Small intestine (tissue), 7 donors: Measurements from ENCODE around the gene SH3RF3. TPM values are rescaled to one million over a fixed set of nuclear protein-coding genes. Genes with fewer than 3 reads are reported as not detected.

Experiments used
- DNase-seq, 2 donors: peaks; one replicate each; pipeline versions ENCODE4 v3.0.0 to v3.0.0-alpha.2; 2013
- FAIRE-seq: peaks from 2 replicates; lab custom pipeline; 2012; peaks lifted over from hg19 to GRCh38; lab: Jason Lieb, UNC
- H3K27ac ChIP-seq, 3 donors: one replicate each; pipeline ENCODE4 v1.5.1; 2013; ENCODE audit warnings: low read length in 2 of 3, mild to moderate bottlenecking in 2 of 3, control low read depth in 1 of 3, inconsistent platforms in 1 of 3, low read depth in 1 of 3, moderate library complexity in 1 of 3
- H3K27me3 ChIP-seq, 3 donors: one replicate each; pipeline ENCODE4 v1.6.1; 2013; ENCODE audit warnings: low read length in 3 of 3, inconsistent platforms in 1 of 3; ENCODE audit not compliant: control insufficient read depth in 3 of 3, insufficient read depth in 3 of 3
- H3K36me3 ChIP-seq, 3 donors: one replicate each; pipeline ENCODE4 v1.6.1; 2013; ENCODE audit warnings: low read length in 3 of 3, inconsistent platforms in 1 of 3, low read depth in 1 of 3, mild to moderate bottlenecking in 1 of 3, moderate library complexity in 1 of 3; ENCODE audit not compliant: control insufficient read depth in 3 of 3, insufficient read depth in 2 of 3
- H3K4me1 ChIP-seq, 3 donors: one replicate each; pipeline ENCODE4 v1.6.1; 2013; ENCODE audit warnings: low read length in 2 of 3, inconsistent platforms in 1 of 3, low read depth in 1 of 3, mild to moderate bottlenecking in 1 of 3, moderate library complexity in 1 of 3; ENCODE audit not compliant: control insufficient read depth in 3 of 3, insufficient read depth in 2 of 3
- H3K4me3 ChIP-seq, 3 donors: one replicate each; pipeline ENCODE4 v1.5.1; 2013; ENCODE audit warnings: low read length in 3 of 3, control low read depth in 1 of 3, inconsistent platforms in 1 of 3, low read depth in 1 of 3, mild to moderate bottlenecking in 1 of 3, moderate library complexity in 1 of 3
- H3K9me3 ChIP-seq, 2 donors: one replicate each; pipeline ENCODE4 v1.6.1; 2013; ENCODE audit warnings: low read depth in 1 of 2, low read length in 1 of 2; ENCODE audit not compliant: control insufficient read depth in 2 of 2, insufficient read depth in 1 of 2
- WGBS, 3 donors: extraction: QIAGEN DNeasy Blood & Tissue Kit; methylation state at CpG; one replicate each; pipeline ENCODE4 v1.1.7; 2013; 5-methylcytosine and 5-hydroxymethylcytosine counted together
- polyA plus RNA-seq, 4 donors: library from polyadenylated mRNA; stranded (reverse) in 3 of 4; unstranded in 1 of 4; fragments of 200-250 nt in 3 of 4; fragments of 120-200 nt in 1 of 4; gene quantifications; one replicate each; pipeline versions ENCODE4 v1.2.1 to v1.2.3, GENCODE V29; 2013
- donor health status: healthy with polysubstance abuse.
- donor health status: control.
- donor health status: control.
- donor health status: Bipolar disorder and iron deficiency.
- donor health status: healthy.

SH3RF3 gene
- polyA plus RNA-seq, 4 donors: 0.22 to 3.9 (median 1.2) TPM

- no peaks in the 10 kb centered on the region for H3K27me3 ChIP-seq
- peaks cover 0 to 6% of the 10 kb centered on the region in 2 donors for H3K9me3 ChIP-seq
- H3K36me3 ChIP-seq: no peaks in the 10 kb centered on the region
- no peaks in the 10 kb centered on the region for H3K4me1 ChIP-seq
- FAIRE-seq (no peak), DNase-seq (no peak)
- no peak overlapping the region for H3K27ac ChIP-seq
- no peak overlapping the region for H3K4me3 ChIP-seq
- WGBS, 3 donors: 88 to 91% (median 90%) methylated on average over 22 of the region's 22 CpGs
These were observed 225.1 kb downstream of the SH3RF3 start for GRCh38 chr2:109353806-109354745.

- no peak for FAIRE-seq
- no peaks in the 10 kb centered on the region for H3K4me1 ChIP-seq
- WGBS, 3 donors: 77 to 88% (median 78%) methylated on average over 8 of the region's 8 CpGs
These were observed 226.3 kb downstream of the SH3RF3 start for GRCh38 chr2:109355192-109355843.

GRCh38 chr2:109356324-109357035, 227.5 kb downstream of the SH3RF3 start:
- Histone ChIP-seq H3K4me3 (no peak overlapping the region), H3K27me3 (no peaks in the 10 kb centered on the region), H3K36me3 (no peaks in the 10 kb centered on the region), H3K4me1 (no peaks in the 10 kb centered on the region), H3K27ac (no peak overlapping the region), H3K9me3 (peaks cover 0 to 8% of the 10 kb centered on the region in 2 donors)
- FAIRE-seq (no peak), DNase-seq (no peak)
- WGBS, 3 donors: 87 to 92% (median 89%) methylated on average over 7 of the region's 7 CpGs

More at GRCh38 chr2:109355192-109355843, 226.3 kb downstream of the SH3RF3 start:
- DNase-seq: no peak
- Histone ChIP-seq H3K27me3 (no peaks in the 10 kb centered on the region), H3K4me3 (no peak overlapping the region), H3K27ac (no peak overlapping the region), H3K9me3 (peaks cover 0 to 8% of the 10 kb centered on the region in 2 donors), H3K36me3 (no peaks in the 10 kb centered on the region)

GRCh38 chr2:109364217-109364616, 235.2 kb downstream of the SH3RF3 start:
- H3K27me3 ChIP-seq: no peaks in the 10 kb centered on the region
- H3K9me3 ChIP-seq: peaks cover 0 to 2% of the 10 kb centered on the region in 2 donors
- DNase-seq (no peak), FAIRE-seq (no peak)
- H3K4me1 ChIP-seq: no peaks in the 10 kb centered on the region
- 84 to 87% (median 86%) methylated on average over 4 of the region's 4 CpGs for WGBS, 3 donors
- H3K36me3 ChIP-seq: no peaks in the 10 kb centered on the region
- H3K4me3 ChIP-seq: no peak overlapping the region
- H3K27ac ChIP-seq: no peak overlapping the region

- DNase-seq (no peak), FAIRE-seq (no peak)
- Histone ChIP-seq H3K27me3 (no peaks in the 10 kb centered on the region), H3K9me3 (no peaks in the 10 kb centered on the region), H3K4me3 (no peak overlapping the region), H3K27ac (no peak overlapping the region), H3K36me3 (no peaks in the 10 kb centered on the region), H3K4me1 (no peaks in the 10 kb centered on the region)
- WGBS, 3 donors: 63 to 65% (median 64%) methylated on average over 3 of the region's 3 CpGs
These were observed 236.1 kb downstream of the SH3RF3 start for GRCh38 chr2:109365131-109365530.

GRCh38 chr2:109367683-109368082, 238.7 kb downstream of the SH3RF3 start:
- Histone ChIP-seq H3K27me3 (no peaks in the 10 kb centered on the region), H3K4me3 (no peak overlapping the region), H3K27ac (no peak overlapping the region), H3K9me3 (no peaks in the 10 kb centered on the region), H3K4me1 (no peaks in the 10 kb centered on the region), H3K36me3 (no peaks in the 10 kb centered on the region)
- 77 to 84% (median 84%) methylated on average over 1 of the region's 1 CpG for WGBS, 3 donors
- no peak for DNase-seq
- no peak for FAIRE-seq

GRCh38 chr2:109368798-109369197, 239.8 kb downstream of the SH3RF3 start:
- Histone ChIP-seq H3K27ac (no peak overlapping the region), H3K9me3 (no peaks in the 10 kb centered on the region), H3K27me3 (no peaks in the 10 kb centered on the region), H3K4me1 (no peaks in the 10 kb centered on the region), H3K4me3 (no peak overlapping the region), H3K36me3 (no peaks in the 10 kb centered on the region)
- FAIRE-seq (no peak), DNase-seq (no peak)
- WGBS, 3 donors: 87 to 89% (median 88%) methylated on average over 10 of the region's 10 CpGs

- FAIRE-seq (no peak), DNase-seq (no peak)
- WGBS, 3 donors: 90 to 95% (median 94%) methylated on average over 12 of the region's 12 CpGs
These were observed 240.7 kb downstream of the SH3RF3 start for GRCh38 chr2:109369671-109370191.

More at GRCh38 chr2:109369671-109370191, 240.7 kb downstream of the SH3RF3 start:
- Histone ChIP-seq H3K36me3 (no peaks in the 10 kb centered on the region), H3K27me3 (peaks cover 0 to 2% (median 0%) of the 10 kb centered on the region in 3 donors), H3K4me3 (no peak overlapping the region), H3K27ac (no peak overlapping the region), H3K4me1 (no peaks in the 10 kb centered on the region), H3K9me3 (no peaks in the 10 kb centered on the region)
